GM23248 (cell line): Measurements from ENCODE around the gene REM2. TPM values are rescaled to one million over a fixed set of nuclear protein-coding genes. Genes with fewer than 3 reads are reported as not detected.

ENCODE experiments used
- DNase-seq: peaks from one replicate; pipeline ENCODE4 v3.0.0-alpha.2; 2015
- H2AFZ ChIP-seq: fragments of 200-600 bp; sonication (generic); 2 replicates; pipeline ENCODE4 v1.6.1; 2016; ENCODE audit warnings: antibody characterized with exemption
- H3F3A ChIP-seq: fragments of 200-600 bp; sonication (generic); 2 replicates; pipeline ENCODE4 v1.6.1; 2016; ENCODE audit warnings: mild to moderate bottlenecking, antibody characterized with exemption, mixed run types; ENCODE audit not compliant: insufficient read depth
- H3K27ac ChIP-seq: fragments of 200-600 bp; sonication (generic); 2 replicates; pipeline ENCODE4 v1.5.1; 2016; ENCODE audit warnings: mild to moderate bottlenecking
- H3K27me3 ChIP-seq: fragments of 200-600 bp; sonication (generic); replicated peaks from 2 replicates; pipeline ENCODE4 v1.6.1; 2016; ENCODE audit warnings: mild to moderate bottlenecking; ENCODE audit not compliant: insufficient read depth
- H3K36me3 ChIP-seq: fragments of 200-600 bp; sonication (generic); 2 replicates; pipeline ENCODE4 v1.6.1; 2016; ENCODE audit warnings: low read depth, mild to moderate bottlenecking
- H3K4me1 ChIP-seq: fragments of 200-600 bp; sonication (generic); 2 replicates; pipeline ENCODE4 v1.6.1; 2016; ENCODE audit warnings: mild to moderate bottlenecking; ENCODE audit not compliant: insufficient read depth
- H3K4me2 ChIP-seq: fragments of 200-600 bp; sonication (generic); one replicate; pipeline ENCODE4 v1.6.1; 2016; ENCODE audit warnings: mild to moderate bottlenecking; ENCODE audit not compliant: unreplicated experiment
- H3K4me3 ChIP-seq: fragments of 200-600 bp; sonication (generic); 2 replicates; pipeline ENCODE4 v1.5.1; 2016; ENCODE audit warnings: mild to moderate bottlenecking
- H3K79me2 ChIP-seq: fragments of 200-600 bp; sonication (generic); 2 replicates; pipeline ENCODE4 v1.6.1; 2016; ENCODE audit warnings: mild to moderate bottlenecking; ENCODE audit not compliant: insufficient read depth
- H3K9ac ChIP-seq: fragments of 200-600 bp; sonication (generic); 2 replicates; pipeline ENCODE4 v1.6.1; 2016; ENCODE audit warnings: mild to moderate bottlenecking
- H3K9me2 ChIP-seq: fragments of 200-600 bp; sonication (generic); 2 replicates; pipeline ENCODE4 v1.6.1; 2016; ENCODE audit warnings: mixed run types, mild to moderate bottlenecking, moderate library complexity; ENCODE audit not compliant: insufficient read depth
- H3K9me3 ChIP-seq: fragments of 200-600 bp; sonication (generic); one replicate; pipeline ENCODE4 v1.6.1; 2017; ENCODE audit warnings: low read depth
- H4K20me1 ChIP-seq: fragments of 200-600 bp; sonication (generic); 2 replicates; pipeline ENCODE4 v1.6.0; 2016; ENCODE audit not compliant: insufficient read depth
- EZH2 ChIP-seq: fragments of 200-600 bp; sonication (generic); IDR thresholded peaks from 2 replicates; pipeline ENCODE4 v1.6.1; 2018; ENCODE audit warnings: antibody characterized with exemption, mild to moderate bottlenecking; ENCODE audit not compliant: insufficient read depth, poor library complexity, severe bottlenecking
- EZH2phosphoT487 ChIP-seq: fragments of 200-600 bp; sonication (generic); IDR thresholded peaks from 2 replicates; pipeline ENCODE4 v1.6.1; 2018; ENCODE audit warnings: antibody characterized with exemption, moderate library complexity, mild to moderate bottlenecking, low read depth; ENCODE audit not compliant: insufficient read depth
- WGBS, 2 experiments: methylation state at CpG; one replicate each; pipeline ENCODE4 v1.1.6; 2015 to 2017; ENCODE audit warnings: low lambda C conversion rate in 2 of 2, low coverage in 1 of 2; ENCODE audit errors: missing lambda C conversion rate in 2 of 2; 5-methylcytosine and 5-hydroxymethylcytosine counted together
- in situ Hi-C: fragments of 300-500 bp; cut with MboI; formaldehyde crosslinking; loops from 2 replicates; pipeline ENCODE4 v1.15.0; 2020
- polyA plus RNA-seq: library from polyadenylated mRNA; unstranded; fragments of >200 nt; fragmentation: Nextera tagmentation; extraction: Ambion mirVana; gene quantifications from 2 replicates; pipeline ENCODE4 v1.2.1, GENCODE V29; 2016
- total RNA-seq: library from RNA; depleted of rRNA; stranded (reverse); fragments of >200 nt; shearing (Covaris generic); gene quantifications from 2 replicates; pipeline ENCODE4 v1.2.3, GENCODE V29; 2014

The REM2 gene
- total and polyA plus RNA-seq, 2 experiments from 2014 or later: 0.22 TPM; not detected in 1

DNA sequence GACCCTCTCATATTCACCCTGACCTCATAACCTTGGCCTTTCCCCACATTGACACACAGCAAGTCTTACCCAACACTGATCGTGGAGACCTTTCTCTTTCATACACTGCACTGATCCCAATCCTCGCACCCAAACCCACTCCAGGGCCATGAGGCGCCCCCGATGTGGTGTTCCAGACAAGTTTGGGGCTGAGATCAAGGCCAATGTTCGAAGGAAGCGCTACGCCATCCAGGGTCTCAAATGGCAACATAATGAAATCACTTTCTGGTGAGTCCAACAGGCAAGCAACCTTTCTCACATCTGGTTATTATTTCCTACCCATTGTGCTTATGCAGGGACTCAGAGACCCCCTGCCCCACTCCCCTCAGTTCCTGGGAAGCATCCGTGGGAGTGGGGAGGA is 41.3 kb upstream of the REM2 start:
- peak overlapping the region; percentile 99 for H3K9ac ChIP-seq

DNA sequence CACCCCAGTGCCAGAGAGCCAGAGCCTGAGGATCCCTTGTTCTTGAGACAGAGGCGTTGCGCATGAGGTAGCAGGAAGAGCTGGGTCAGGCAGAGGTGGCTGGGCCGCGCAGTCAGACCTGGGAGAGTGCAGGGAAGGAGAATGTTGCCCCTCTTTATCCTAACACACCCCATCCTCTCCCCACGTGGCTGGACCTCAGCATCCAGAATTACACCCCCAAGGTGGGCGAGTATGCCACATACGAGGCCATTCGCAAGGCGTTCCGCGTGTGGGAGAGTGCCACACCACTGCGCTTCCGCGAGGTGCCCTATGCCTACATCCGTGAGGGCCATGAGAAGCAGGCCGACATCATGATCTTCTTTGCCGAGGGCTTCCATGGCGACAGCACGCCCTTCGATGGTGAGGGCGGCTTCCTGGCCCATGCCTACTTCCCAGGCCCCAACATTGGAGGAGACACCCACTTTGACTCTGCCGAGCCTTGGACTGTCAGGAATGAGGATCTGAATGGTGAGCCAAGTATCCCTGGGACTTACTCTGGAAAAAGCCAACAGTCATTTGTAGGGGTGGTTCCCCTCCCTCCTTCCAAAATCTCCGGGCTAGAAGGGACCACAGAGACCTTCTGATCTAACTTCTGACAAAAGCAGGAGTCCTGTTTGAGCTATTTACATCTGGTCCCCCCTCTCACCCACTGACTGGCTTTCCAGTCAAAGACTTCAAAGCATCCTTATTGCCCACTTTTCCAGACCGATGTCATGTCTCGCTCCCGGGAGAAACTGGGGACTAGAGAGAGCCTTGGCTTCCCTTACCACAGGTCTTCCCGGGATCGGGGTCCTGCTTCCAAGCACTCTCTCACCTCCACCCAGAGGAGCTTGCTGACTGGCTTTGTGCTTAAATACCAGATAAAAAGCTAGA is 40.6 kb upstream of the REM2 start:
- peaks cover 56% of the 10 kb centered on the region for H3K4me1 ChIP-seq
- no peaks in the 10 kb centered on the region for H4K20me1 ChIP-seq
- H3K36me3 ChIP-seq: peaks cover 54% of the 10 kb centered on the region

More for the DNA sequence above, 41.3 kb upstream of the REM2 start:
- no peaks in the 10 kb centered on the region for H3K9me3 ChIP-seq
- H4K20me1 ChIP-seq: no peaks in the 10 kb centered on the region
- no peak overlapping the region for H3K4me3 ChIP-seq
- peaks cover 52% of the 10 kb centered on the region for H3K36me3 ChIP-seq
- H3F3A ChIP-seq: peaks cover 83% of the 10 kb centered on the region
- no peaks in the 10 kb centered on the region for H3K9me2 ChIP-seq
- TF ChIP-seq EZH2 (no peak), EZH2phosphoT487 (no peak)
- 79 to 82% methylated on average over 8 of the region's 8 CpGs for WGBS, 2 experiments
- H3K27me3 ChIP-seq: no peaks in the 10 kb centered on the region
- no peak for DNase-seq
- peak overlapping the region; percentile 94 for H3K27ac ChIP-seq
- no peak overlapping the region for H3K4me2 ChIP-seq
- in situ Hi-C loops: no loop called here
- peaks cover 96% of the 10 kb centered on the region for H3K79me2 ChIP-seq
- H3K4me1 ChIP-seq: peaks cover 53% of the 10 kb centered on the region
- no peak overlapping the region for H2AFZ ChIP-seq

DNA sequence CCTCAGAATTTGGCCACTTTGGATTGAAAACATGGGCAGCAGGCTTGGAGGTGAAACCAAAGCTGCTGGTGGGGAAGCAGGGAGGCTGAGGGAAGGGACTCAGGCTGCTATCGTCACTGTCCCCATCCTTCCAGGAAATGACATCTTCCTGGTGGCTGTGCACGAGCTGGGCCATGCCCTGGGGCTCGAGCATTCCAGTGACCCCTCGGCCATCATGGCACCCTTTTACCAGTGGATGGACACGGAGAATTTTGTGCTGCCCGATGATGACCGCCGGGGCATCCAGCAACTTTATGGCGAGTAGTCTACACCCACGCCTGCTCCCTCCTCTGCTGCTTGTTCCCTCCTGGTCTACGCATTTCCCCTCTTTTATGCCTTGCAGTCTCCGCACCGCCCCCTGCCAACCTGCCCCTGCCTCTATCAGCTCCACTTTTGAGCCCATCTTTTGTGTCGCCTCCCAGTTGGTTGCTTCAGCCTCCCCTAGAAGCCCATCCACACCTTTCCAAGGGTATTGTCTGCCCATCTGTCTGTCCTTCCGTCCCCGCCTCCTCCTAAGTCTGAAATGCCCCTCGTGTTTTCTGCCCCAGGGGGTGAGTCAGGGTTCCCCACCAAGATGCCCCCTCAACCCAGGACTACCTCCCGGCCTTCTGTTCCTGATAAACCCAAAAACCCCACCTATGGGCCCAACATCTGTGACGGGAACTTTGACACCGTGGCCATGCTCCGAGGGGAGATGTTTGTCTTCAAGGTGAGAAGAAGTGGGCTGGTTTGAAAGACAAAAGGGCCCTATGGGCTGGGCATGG is 39.7 kb upstream of the REM2 start:
- H3K9me2 ChIP-seq: no peaks in the 10 kb centered on the region
- peak overlapping the region; percentile 99 for H3K9ac ChIP-seq
- H3K4me1 ChIP-seq: peaks cover 63% of the 10 kb centered on the region
- no peaks in the 10 kb centered on the region for H3K27me3 ChIP-seq
- peaks cover 81% of the 10 kb centered on the region for H3K79me2 ChIP-seq
- H3K4me3 ChIP-seq: no peak overlapping the region
- TF ChIP-seq EZH2phosphoT487 (no peak), EZH2 (no peak)
- in situ Hi-C loops: no loop called here
- peaks cover 83% of the 10 kb centered on the region for H3F3A ChIP-seq
- no peak for DNase-seq
- peaks cover 54% of the 10 kb centered on the region for H3K36me3 ChIP-seq
- H4K20me1 ChIP-seq: no peaks in the 10 kb centered on the region
- no peak overlapping the region for H3K4me2 ChIP-seq
- peak overlapping the region; percentile 94 for H3K27ac ChIP-seq
- 73 to 78% methylated on average over 18 to 21 of the region's 21 CpGs for WGBS, 2 experiments
- H3K9me3 ChIP-seq: no peaks in the 10 kb centered on the region
- no peak overlapping the region for H2AFZ ChIP-seq

More for the DNA sequence above, 40.6 kb upstream of the REM2 start:
- Histone ChIP-seq H3K9me2 (no peaks in the 10 kb centered on the region), H3F3A (peaks cover 85% of the 10 kb centered on the region), H3K4me2 (no peak overlapping the region), H3K27me3 (no peaks in the 10 kb centered on the region), H3K9ac (peak overlapping the region; percentile 99), H2AFZ (no peak overlapping the region), H3K27ac (peak overlapping the region; percentile 94), H3K79me2 (peaks cover 89% of the 10 kb centered on the region), H3K9me3 (no peaks in the 10 kb centered on the region), H3K4me3 (no peak overlapping the region)
- in situ Hi-C loops: no loop called here
- DNase-seq: peak; percentile 46
- TF ChIP-seq EZH2 (no peak), EZH2phosphoT487 (no peak)
- WGBS, 2 experiments: 58 to 61% methylated on average over 27 to 28 of the region's 28 CpGs
